Measurements from ENCODE around the gene MRPS15.

MRPS15 gene

DNA sequence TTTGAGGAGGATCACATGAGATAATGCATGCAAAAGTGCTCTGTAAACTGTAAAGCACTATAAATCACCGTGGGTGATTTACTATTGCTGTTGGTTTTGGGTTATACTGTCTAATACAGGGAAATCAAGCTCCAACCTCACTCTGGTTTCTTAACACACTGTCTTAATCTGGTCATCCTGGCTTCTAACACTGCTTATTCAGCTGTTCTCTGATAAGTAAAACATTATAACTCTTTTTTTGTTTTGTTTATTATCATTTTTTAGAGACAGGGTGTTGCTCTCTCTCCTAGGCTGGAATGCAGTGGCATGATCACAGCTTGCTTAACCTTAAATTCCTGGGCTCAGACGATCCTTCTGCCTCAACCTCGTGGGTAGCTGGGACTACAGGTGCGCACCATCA is 44.6 kb downstream of the MRPS15 start:
- DNase-seq (ENCODE audit: low spot score), result no peak

DNA sequence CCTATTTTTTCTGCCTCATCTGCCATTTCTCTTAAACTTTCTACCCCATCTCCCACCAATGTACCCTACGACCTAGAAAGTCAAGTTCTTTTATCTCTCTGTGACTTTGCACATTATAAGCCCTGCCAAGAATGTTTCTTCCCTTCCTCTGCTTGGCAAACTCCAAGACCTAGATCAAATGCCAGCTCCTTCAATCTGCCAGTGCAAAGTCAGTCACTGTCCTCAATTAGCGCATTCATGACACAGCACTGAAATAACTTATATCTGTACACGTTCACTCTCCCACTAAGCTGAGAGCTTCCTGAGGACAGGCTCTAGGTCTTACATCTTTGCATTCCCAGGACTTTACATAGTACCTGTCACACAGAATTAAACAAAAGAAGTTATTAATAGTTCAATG is 45.0 kb downstream of the MRPS15 start:
- no peak for DNase-seq (ENCODE audit: low spot score)

- DNase-seq (ENCODE audit: low spot score), result no peak
Measured at GRCh38 chr1:36417931-36418330, 46.3 kb downstream of the MRPS15 start.

DNA sequence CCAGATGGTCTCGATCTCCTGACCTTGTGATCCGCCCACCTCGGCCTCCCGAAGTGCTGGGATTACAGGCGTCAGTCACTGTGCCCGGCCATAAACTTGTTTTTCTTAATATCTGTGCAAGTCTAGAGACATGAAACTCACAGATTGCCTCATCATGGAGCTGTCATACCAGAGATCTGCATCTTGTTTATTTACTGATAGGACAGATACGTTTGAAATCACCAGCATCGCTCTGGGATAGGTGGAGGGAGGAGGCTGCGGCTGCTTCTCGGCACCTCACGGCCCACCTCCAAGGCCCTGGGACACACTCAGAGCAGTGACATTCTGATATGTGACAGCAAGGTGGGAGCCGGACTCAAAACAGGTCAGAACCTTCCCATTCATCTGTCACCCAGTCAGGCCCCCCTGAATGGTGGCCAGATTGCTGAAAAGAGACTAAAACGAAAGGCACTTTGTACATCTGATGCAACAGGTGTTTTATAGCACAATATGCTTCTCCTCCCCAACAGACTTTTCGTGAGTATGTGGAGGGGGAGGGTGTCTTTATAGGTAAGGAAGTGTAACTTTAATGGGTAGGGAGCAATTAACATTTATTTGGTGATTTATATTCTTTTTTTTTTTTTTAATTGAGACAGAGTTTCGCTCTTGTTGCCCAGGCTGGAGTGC is 48.4 kb downstream of the MRPS15 start:
- DNase-seq (ENCODE audit: low spot score), result no peak

- DNase-seq (ENCODE audit: low spot score), result no peak
Measured at GRCh38 chr1:36414384-36414783, 49.8 kb downstream of the MRPS15 start.

GRCh38 chr1:36411674-36412648 is 52.2 kb downstream of the MRPS15 start:
- DNase-seq (ENCODE audit: low spot score), result no peak

- no peak for DNase-seq (ENCODE audit: low spot score)
Measured at GRCh38 chr1:36408479-36408878, 55.7 kb downstream of the MRPS15 start.

GRCh38 chr1:36406440-36406839 is 57.7 kb downstream of the MRPS15 start:
- no peak for DNase-seq (ENCODE audit: low spot score)
